Urinary bladder (tissue), 4 donors: ENCODE results near the gene SLCO3A1. TPM values are rescaled to one million over a fixed set of nuclear protein-coding genes. Genes with fewer than 3 reads are reported as not detected.

Experiments used
- DNase-seq: peaks from one replicate; pipeline ENCODE4 v3.0.0-alpha.2; 2015; ENCODE audit errors: extremely low spot score
- H3K27ac ChIP-seq: one replicate; pipeline ENCODE4 v1.5.1; 2013; ENCODE audit warnings: low read depth, mild to moderate bottlenecking, moderate library complexity
- H3K36me3 ChIP-seq: one replicate; pipeline ENCODE4 v1.6.1; 2013; ENCODE audit warnings: mild to moderate bottlenecking, moderate library complexity; ENCODE audit not compliant: insufficient read depth
- H3K4me1 ChIP-seq: one replicate; pipeline ENCODE4 v1.6.1; 2013; ENCODE audit warnings: mild to moderate bottlenecking, moderate library complexity; ENCODE audit not compliant: insufficient read depth
- H3K4me3 ChIP-seq: one replicate; pipeline ENCODE4 v1.5.1; 2013; ENCODE audit warnings: low read depth, low read length
- WGBS: extraction: QIAGEN DNeasy Blood & Tissue Kit; methylation state at CpG from one replicate; pipeline ENCODE4 v1.1.7; 2013; 5-methylcytosine and 5-hydroxymethylcytosine counted together
- polyA plus RNA-seq: library from polyadenylated mRNA; stranded (reverse); fragments of 200-250 nt; gene quantifications from one replicate; pipeline ENCODE4 v1.2.3, GENCODE V29; 2013
- total RNA-seq: library from RNA; depleted of rRNA; stranded (reverse); fragments of >200 nt; gene quantifications from one replicate; pipeline ENCODE4 v1.2.3, GENCODE V29; 2014
- donor health status: healthy with polysubstance abuse.
- donor health status: healthy.

The SLCO3A1 gene
- total and polyA plus RNA-seq, 2 donors = 4.4 to 12.8 TPM

DNA sequence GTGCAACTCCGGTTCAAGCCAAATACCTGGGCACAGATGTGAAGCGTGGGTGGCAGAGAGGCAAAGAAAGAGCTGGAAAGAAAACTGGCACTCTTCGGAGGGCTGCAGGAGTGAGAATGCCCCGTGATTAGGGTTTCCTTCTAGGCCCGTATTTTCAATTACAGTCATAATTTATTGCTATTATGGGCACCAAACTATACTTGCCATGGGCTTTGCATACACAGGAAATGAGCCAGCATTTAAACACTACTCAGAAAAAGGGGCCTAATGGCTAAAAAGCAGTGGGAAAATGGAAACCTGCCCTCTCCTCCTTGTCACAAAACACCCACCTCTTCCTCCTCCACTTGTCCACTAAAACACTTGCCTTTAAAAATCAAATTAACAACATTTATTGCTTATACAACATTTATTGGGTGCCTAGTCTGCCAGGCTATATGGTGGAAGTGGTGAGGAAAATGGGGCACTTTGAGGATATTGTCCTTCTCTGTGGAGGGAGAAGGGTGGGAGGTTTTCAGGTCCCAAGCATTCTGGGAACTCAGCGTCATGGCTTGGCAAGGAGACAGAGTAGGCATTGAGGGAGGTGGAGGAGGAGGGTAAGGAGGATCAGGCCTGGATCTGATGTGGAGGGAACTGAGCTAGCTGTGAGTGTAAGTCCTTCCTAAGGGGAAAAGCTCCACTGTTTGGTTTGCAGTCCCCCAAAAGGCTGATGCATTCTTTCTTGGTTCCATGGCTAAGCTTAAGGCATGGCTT is 160.9 kb downstream of the SLCO3A1 start:
- Histone ChIP-seq H3K4me1 (no peaks in the 10 kb centered on the region), H3K27ac (no peak overlapping the region), H3K4me3 (no peak overlapping the region), H3K36me3 (no peaks in the 10 kb centered on the region)
- DNase-seq = no peak
- 77% methylated on average over 6 of the region's 6 CpGs for WGBS

- no peaks in the 10 kb centered on the region for H3K4me1 ChIP-seq
- H3K4me3 ChIP-seq = no peak overlapping the region
- no peak for DNase-seq
- H3K36me3 ChIP-seq = no peaks in the 10 kb centered on the region
- H3K27ac ChIP-seq = no peak overlapping the region
- WGBS = 91% methylated on average over 10 of the region's 10 CpGs
These were observed 164.5 kb downstream of the SLCO3A1 start for GRCh38 chr15:92017882-92018534.

DNA sequence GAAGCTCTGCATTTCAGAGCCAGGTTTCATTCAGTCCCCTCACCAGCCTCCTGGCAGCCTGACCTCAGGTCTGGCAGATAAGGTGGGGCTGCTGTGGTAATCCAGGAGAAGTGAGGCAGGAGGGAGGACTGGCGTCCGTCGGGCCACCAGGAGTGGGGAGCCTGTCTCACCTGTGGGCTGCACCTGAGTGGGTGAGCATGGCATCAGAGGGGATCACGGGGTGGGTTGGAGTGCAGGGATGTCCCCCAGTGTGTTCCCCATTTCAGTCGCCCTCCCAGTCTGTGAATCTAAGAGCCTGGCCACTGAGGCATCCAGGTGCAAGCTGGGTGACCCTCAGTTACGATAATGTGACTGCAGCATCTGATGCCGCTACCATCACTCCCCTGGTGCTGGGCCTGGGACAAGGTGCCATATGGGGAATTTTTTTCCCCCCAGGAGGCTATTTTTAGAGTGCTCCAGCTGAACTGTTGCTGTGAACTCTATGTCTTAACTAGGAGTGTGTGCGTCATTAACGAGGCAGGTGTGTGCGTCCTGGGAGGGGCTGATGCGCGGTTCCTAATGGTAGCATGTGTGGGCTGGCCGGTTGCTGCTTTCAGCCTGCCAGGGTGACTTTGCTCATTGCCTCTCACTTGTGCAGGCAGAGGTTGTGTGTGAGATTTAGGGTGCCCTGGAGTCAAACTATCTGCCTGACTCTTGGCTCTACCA is 165.2 kb downstream of the SLCO3A1 start:
- H3K4me1 ChIP-seq = no peaks in the 10 kb centered on the region
- WGBS = 89% methylated on average over 13 of the region's 13 CpGs
- H3K4me3 ChIP-seq = no peak overlapping the region
- H3K27ac ChIP-seq = no peak overlapping the region
- no peak for DNase-seq
- no peaks in the 10 kb centered on the region for H3K36me3 ChIP-seq

DNA sequence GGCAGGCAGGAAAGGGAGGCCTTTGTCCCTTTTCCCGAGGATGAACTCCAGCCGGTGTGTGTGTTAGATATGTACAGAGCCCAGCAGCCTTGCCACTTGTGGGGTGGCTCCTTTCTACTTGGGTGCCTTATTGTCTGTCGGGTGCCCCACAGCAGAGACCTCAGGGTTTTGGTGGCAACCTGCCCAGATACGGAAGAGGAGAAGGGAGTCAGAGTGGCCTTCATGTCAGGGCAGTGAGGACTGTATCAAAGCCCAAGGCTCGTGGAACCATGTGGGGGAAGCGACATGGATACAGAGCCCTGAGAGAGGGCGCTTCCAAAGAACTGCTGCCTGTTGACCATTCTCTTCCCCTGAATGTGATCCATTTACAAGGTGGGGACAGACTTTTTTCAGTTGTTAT is 166.2 kb downstream of the SLCO3A1 start:
- Histone ChIP-seq H3K36me3 (no peaks in the 10 kb centered on the region), H3K27ac (no peak overlapping the region), H3K4me1 (no peaks in the 10 kb centered on the region), H3K4me3 (no peak overlapping the region)
- DNase-seq = no peak
- 83% methylated on average over 7 of the region's 7 CpGs for WGBS

DNA sequence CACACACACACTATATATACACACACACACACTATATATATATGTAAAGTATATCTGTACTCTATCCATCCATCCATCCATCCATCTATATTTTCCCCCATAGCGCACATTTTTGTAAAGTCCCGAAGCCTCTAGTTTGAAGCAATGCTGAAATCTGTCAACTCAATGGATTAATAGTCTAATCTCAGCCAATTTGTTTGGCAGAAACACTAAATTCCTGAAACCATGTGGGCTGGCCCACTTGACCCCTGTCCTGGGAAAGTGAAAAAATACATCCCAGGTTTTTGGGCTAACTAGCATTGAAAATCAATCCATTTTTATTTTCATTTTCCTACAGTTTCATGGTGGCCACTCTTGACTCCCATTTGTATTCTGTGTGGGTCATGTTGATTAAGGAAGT is 166.7 kb downstream of the SLCO3A1 start:
- no peak overlapping the region for H3K4me3 ChIP-seq
- DNase-seq = no peak
- no peaks in the 10 kb centered on the region for H3K4me1 ChIP-seq
- WGBS = 77% methylated on average over 2 of the region's 2 CpGs
- H3K27ac ChIP-seq = no peak overlapping the region
- H3K36me3 ChIP-seq = no peaks in the 10 kb centered on the region

- H3K4me3 ChIP-seq = no peak overlapping the region
- H3K4me1 ChIP-seq = no peaks in the 10 kb centered on the region
- 82% methylated on average over 3 of the region's 3 CpGs for WGBS
- DNase-seq = no peak
- H3K27ac ChIP-seq = no peak overlapping the region
- no peaks in the 10 kb centered on the region for H3K36me3 ChIP-seq
These were observed 167.3 kb downstream of the SLCO3A1 start for GRCh38 chr15:92020804-92021203.

DNA sequence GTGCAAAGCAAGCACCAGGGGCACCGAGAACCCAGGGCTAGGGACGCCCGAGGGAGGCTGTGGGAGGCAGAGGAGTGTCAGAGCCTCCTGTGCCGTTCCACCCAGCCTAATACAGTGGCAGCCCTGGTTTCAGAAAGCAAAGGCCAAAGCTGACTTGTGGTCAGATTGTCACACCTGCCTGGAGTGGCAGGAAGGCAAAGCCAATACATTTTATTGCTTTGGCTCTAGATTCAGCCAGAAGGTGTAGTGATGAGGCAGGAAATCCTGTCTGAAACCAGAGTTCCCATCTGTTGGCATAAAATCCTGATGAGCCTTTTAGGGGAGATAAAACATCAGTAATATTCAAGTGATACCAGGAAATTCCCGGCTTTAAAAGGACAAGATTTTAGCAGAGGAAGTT is 168.3 kb downstream of the SLCO3A1 start:
- no peak overlapping the region for H3K4me3 ChIP-seq
- no peaks in the 10 kb centered on the region for H3K36me3 ChIP-seq
- no peaks in the 10 kb centered on the region for H3K4me1 ChIP-seq
- 74% methylated on average over 5 of the region's 5 CpGs for WGBS
- DNase-seq = no peak
- no peak overlapping the region for H3K27ac ChIP-seq

- 73% methylated on average over 1 of the region's 1 CpG for WGBS
- no peak for DNase-seq
- Histone ChIP-seq H3K4me3 (no peak overlapping the region), H3K4me1 (no peaks in the 10 kb centered on the region), H3K36me3 (no peaks in the 10 kb centered on the region), H3K27ac (no peak overlapping the region)
These were observed 170.5 kb downstream of the SLCO3A1 start for GRCh38 chr15:92023965-92024364.

- H3K36me3 ChIP-seq = no peaks in the 10 kb centered on the region
- no peak for DNase-seq
- no peak overlapping the region for H3K4me3 ChIP-seq
- H3K27ac ChIP-seq = no peak overlapping the region
- 49% methylated on average over 10 of the region's 10 CpGs for WGBS
- no peaks in the 10 kb centered on the region for H3K4me1 ChIP-seq
These were observed 172.3 kb downstream of the SLCO3A1 start for GRCh38 chr15:92025706-92026270.

- H3K4me1 ChIP-seq = no peaks in the 10 kb centered on the region
- DNase-seq = no peak
- no peak overlapping the region for H3K27ac ChIP-seq
- H3K4me3 ChIP-seq = no peak overlapping the region
- H3K36me3 ChIP-seq = no peaks in the 10 kb centered on the region
- 54% methylated on average over 4 of the region's 4 CpGs for WGBS
These were observed 174.8 kb downstream of the SLCO3A1 start for GRCh38 chr15:92028389-92028724.

DNA sequence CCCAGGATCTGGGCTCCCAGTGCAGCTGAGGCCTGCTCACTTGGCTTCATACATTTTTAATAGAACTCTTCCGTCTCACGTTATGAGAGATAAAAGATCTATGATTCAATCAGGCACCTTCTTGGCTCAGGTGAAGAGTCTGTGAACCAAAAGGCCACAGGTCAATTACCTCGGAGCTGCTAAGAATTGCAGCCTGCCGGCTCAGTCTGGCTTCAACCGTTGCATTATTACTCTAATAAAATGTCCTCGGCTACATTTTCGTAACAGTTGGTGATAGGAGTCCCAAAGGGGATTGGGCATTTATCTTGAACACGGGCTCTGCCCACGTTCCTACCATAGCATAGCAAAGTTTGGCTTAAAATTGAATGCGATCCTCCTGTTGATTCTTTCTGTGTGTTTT is 176.3 kb downstream of the SLCO3A1 start:
- DNase-seq = no peak
- Histone ChIP-seq H3K4me3 (no peak overlapping the region), H3K27ac (no peak overlapping the region), H3K4me1 (no peaks in the 10 kb centered on the region), H3K36me3 (no peaks in the 10 kb centered on the region)
- 55% methylated on average over 10 of the region's 10 CpGs for WGBS

DNA sequence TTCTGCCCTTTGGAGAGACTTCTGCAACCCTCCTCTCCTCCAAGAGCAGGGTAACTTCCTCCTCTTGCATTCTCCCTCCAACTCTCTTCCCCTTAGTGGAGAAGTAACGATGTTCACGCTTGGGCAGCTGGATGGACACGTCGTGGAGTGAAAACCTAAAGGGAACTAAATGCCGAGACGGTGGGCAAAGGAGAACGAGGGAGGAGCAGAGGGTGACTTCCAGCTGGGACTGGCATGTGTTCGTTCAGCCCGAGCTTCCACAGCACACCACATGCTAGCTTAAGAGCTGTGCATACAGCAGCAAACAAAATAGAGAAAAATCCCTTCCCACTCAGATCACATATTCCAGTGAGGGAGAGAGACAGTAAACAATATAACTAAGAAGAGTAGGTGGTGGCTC is 179.8 kb downstream of the SLCO3A1 start:
- Histone ChIP-seq H3K4me1 (no peaks in the 10 kb centered on the region), H3K27ac (no peak overlapping the region), H3K36me3 (no peaks in the 10 kb centered on the region), H3K4me3 (no peak overlapping the region)
- WGBS = 46% methylated on average over 9 of the region's 9 CpGs
- no peak for DNase-seq

GRCh38 chr15:92033723-92034122 is 180.2 kb downstream of the SLCO3A1 start:
- DNase-seq = no peak
- no peaks in the 10 kb centered on the region for H3K36me3 ChIP-seq
- H3K4me1 ChIP-seq = no peaks in the 10 kb centered on the region
- 49% methylated on average over 8 of the region's 8 CpGs for WGBS
- no peak overlapping the region for H3K27ac ChIP-seq
- H3K4me3 ChIP-seq = no peak overlapping the region

DNA sequence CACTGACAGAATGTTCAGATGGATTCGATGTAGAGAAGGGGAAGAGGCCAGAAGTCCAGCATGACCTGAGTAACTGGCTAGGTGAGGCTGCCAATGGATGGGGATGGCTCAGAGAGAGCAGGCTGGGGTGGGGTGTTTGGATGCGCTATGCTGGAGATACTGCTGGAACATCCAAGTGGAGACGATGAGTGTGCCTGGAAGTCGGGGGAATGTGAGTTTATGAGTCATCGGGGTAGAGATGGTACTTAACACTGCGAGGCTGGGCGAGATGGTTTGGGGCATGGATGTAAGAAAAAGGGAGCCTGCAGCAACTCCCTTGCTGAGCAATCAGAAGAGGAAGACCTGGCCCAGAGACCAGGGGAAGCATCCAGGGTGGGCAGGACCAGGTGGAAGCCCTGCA is 180.7 kb downstream of the SLCO3A1 start:
- Histone ChIP-seq H3K27ac (no peak overlapping the region), H3K4me1 (no peaks in the 10 kb centered on the region), H3K36me3 (no peaks in the 10 kb centered on the region), H3K4me3 (no peak overlapping the region)
- WGBS = 75% methylated on average over 7 of the region's 7 CpGs
- no peak for DNase-seq
